ENCODE results near the gene RPL5. TPM values are rescaled to one million over a fixed set of nuclear protein-coding genes. Genes with fewer than 3 reads are reported as not detected.

RPL5 gene
- total and polyA plus RNA-seq, 2 experiments from 2014 or later: 726 to 1,737 TPM

- H3K4me2 ChIP-seq: peak overlapping the region; percentile 23
- peak overlapping the region; percentile 87 for H3K27ac ChIP-seq
- H2AFZ ChIP-seq: no peak overlapping the region
- H3K4me1 ChIP-seq (ENCODE audit: insufficient read depth): peaks cover 6% of the 10 kb centered on the region
- no peaks in the 10 kb centered on the region for H3K79me2 ChIP-seq
- no peak overlapping the region for H3K4me3 ChIP-seq
- no peaks in the 10 kb centered on the region for H4K20me1 ChIP-seq (ENCODE audit: insufficient read depth, poor library complexity, severe bottlenecking)
- no peaks in the 10 kb centered on the region for H3K9me2 ChIP-seq (replicated peaks; ENCODE audit: insufficient read depth)
- no peaks in the 10 kb centered on the region for H3K27me3 ChIP-seq
- no peaks in the 10 kb centered on the region for H3K36me3 ChIP-seq (replicated peaks; ENCODE audit: insufficient read depth, low read depth)
- DNase-seq (ENCODE audit: low spot score): peak; percentile 74
- WGBS (ENCODE audit: low lambda C conversion rate, missing lambda C conversion rate): 62% methylated on average over 2 of the region's 2 CpGs
- peaks cover 12% of the 10 kb centered on the region for H3K9me3 ChIP-seq (ENCODE audit: low read depth)
- no peak for TF ChIP-seq EZH2 (IDR thresholded peaks at IDR 0.05; ENCODE audit: borderline replicate concordance)
- no peak for TF ChIP-seq EZH2phosphoT487 (IDR thresholded peaks at IDR 0.05; ENCODE audit: low read depth, severe bottlenecking, unreplicated experiment)
- no peak for TF ChIP-seq CTCF (IDR thresholded peaks at IDR 0.05; ENCODE audit: poor library complexity)
These were observed 55.1 kb downstream of the RPL5 start for GRCh38 chr1:92886886-92887419.

- WGBS (ENCODE audit: low lambda C conversion rate, missing lambda C conversion rate): 98% methylated on average over 2 of the region's 2 CpGs
- DNase-seq (ENCODE audit: low spot score): no peak
- Histone ChIP-seq H3K27ac (peak overlapping the region; percentile 87), H3K4me3 (no peak overlapping the region), H3K4me2 (peak overlapping the region; percentile 23), H3K9me3 (ENCODE audit: low read depth) (peaks cover 12% of the 10 kb centered on the region), H3K79me2 (no peaks in the 10 kb centered on the region), H3K4me1 (ENCODE audit: insufficient read depth) (peaks cover 6% of the 10 kb centered on the region), H3K9me2 (replicated peaks; ENCODE audit: insufficient read depth) (no peaks in the 10 kb centered on the region), H3K27me3 (no peaks in the 10 kb centered on the region), H3K36me3 (replicated peaks; ENCODE audit: insufficient read depth, low read depth) (no peaks in the 10 kb centered on the region), H4K20me1 (ENCODE audit: insufficient read depth, poor library complexity, severe bottlenecking) (no peaks in the 10 kb centered on the region), H2AFZ (no peak overlapping the region)
- TF ChIP-seq CTCF (IDR thresholded peaks at IDR 0.05; ENCODE audit: poor library complexity) (no peak), EZH2phosphoT487 (IDR thresholded peaks at IDR 0.05; ENCODE audit: low read depth, severe bottlenecking, unreplicated experiment) (no peak), EZH2 (IDR thresholded peaks at IDR 0.05; ENCODE audit: borderline replicate concordance) (no peak)
These were observed 55.6 kb downstream of the RPL5 start for GRCh38 chr1:92887465-92887864.

Small RNA genes within 50 kb of the gene (small RNA-seq; reads per million reads assigned to genes)
- gene RF00432: not detected
- 19.1 reads per million, percentile 96 among the genes with 10 or more reads in this experiment for gene SNORA66
- gene SNORD21: not detected

Other genes starting within 250 kb of the RPL5 start
- 25.2 and 29.0 TPM in 2 replicates for gene EVI5, start 46.9 kb upstream of the RPL5 start, total RNA-seq
- gene EVI5, start 46.9 kb upstream of the RPL5 start, polyA plus RNA-seq: 24.9 and 28.9 TPM in 2 replicates
- 19.7 and 21.2 TPM in 2 replicates for gene DIPK1A, start 129.4 kb downstream of the RPL5 start, total RNA-seq
- gene DIPK1A, start 129.4 kb downstream of the RPL5 start, polyA plus RNA-seq: 16.1 and 18.0 TPM in 2 replicates
- 29.7 and 30.5 TPM in 2 replicates for gene MTF2, start 247.2 kb downstream of the RPL5 start, total RNA-seq
- gene MTF2, start 247.2 kb downstream of the RPL5 start, polyA plus RNA-seq: 37.7 and 49.3 TPM in 2 replicates